ENCODE measurements around the gene TRPM3.
"Not testable (repeated sequence)": the region's sequence is repeated elsewhere in the genome, so short reads cannot be mapped to it uniquely, and the experiment has no call there.

Gene TRPM3

DNA sequence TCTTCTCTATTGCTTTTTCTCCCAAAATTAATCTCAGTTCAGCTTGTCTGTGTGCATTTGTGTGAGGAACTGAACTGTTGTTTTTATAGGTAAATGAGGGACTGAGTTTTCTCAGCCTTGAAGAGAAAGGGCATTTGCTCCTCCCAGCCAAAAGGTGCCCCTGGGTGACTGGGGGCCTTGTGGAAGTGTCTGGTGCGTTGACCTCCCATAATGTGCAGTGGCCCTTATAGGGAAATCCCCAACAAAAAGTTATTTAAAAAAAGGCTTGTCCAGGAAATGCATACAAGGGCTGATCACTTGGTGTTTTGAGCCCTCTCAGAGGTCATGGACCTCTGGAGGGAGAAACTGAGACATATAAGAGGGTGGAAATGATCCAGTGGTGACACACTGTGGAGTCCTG, 467.3 kb downstream of the TRPM3 start:
- TF ChIP-seq, protein P1, sequence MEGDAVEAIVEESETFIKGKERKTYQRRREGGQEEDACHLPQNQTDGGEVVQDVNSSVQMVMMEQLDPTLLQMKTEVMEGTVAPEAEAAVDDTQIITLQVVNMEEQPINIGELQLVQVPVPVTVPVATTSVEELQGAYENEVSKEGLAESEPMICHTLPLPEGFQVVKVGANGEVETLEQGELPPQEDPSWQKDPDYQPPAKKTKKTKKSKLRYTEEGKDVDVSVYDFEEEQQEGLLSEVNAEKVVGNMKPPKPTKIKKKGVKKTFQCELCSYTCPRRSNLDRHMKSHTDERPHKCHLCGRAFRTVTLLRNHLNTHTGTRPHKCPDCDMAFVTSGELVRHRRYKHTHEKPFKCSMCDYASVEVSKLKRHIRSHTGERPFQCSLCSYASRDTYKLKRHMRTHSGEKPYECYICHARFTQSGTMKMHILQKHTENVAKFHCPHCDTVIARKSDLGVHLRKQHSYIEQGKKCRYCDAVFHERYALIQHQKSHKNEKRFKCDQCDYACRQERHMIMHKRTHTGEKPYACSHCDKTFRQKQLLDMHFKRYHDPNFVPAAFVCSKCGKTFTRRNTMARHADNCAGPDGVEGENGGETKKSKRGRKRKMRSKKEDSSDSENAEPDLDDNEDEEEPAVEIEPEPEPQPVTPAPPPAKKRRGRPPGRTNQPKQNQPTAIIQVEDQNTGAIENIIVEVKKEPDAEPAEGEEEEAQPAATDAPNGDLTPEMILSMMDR (IDR thresholded peaks at IDR 0.05; ENCODE audit: extremely low read depth, missing control alignments) = no peak
- no peak for DNase-seq (ENCODE audit: low spot score)

DNA sequence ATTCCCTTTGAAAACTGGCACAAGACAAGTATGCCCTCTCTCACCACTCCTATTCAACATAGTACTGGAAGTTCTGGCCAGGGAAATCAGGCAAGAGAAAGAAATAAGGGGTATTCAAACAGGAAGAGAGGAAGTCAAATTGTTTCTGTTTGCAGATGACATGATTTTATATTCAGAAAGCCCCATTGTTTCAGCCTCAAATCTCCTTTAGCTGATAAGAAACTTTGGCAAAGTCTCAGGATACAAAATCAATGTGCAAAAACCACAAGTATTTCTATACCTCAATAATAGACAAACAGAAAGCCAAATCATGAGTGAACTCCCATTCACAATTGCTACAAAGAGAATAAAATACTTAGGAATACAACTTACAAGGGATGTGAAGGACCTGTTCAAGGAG, 476.8 kb downstream of the TRPM3 start:
- not testable (repeated sequence) for DNase-seq (ENCODE audit: low spot score)

GRCh38 chr9:70642341-70642740, 479.1 kb downstream of the TRPM3 start:
- TF ChIP-seq, protein P1 (IDR thresholded peaks at IDR 0.05; ENCODE audit: extremely low read depth, missing control alignments) = no peak

GRCh38 chr9:70641631-70642030, 479.8 kb downstream of the TRPM3 start:
- DNase-seq (ENCODE audit: low spot score) = no peak
- TF ChIP-seq, protein P1 (IDR thresholded peaks at IDR 0.05; ENCODE audit: extremely low read depth, missing control alignments) = no peak

More at GRCh38 chr9:70642341-70642740, 479.1 kb downstream of the TRPM3 start:
- no peak for DNase-seq (ENCODE audit: low spot score)

GRCh38 chr9:70641031-70641430, 480.4 kb downstream of the TRPM3 start:
- TF ChIP-seq, protein P1 (IDR thresholded peaks at IDR 0.05; ENCODE audit: extremely low read depth, missing control alignments) = no peak
- no peak for DNase-seq (ENCODE audit: low spot score)

DNA sequence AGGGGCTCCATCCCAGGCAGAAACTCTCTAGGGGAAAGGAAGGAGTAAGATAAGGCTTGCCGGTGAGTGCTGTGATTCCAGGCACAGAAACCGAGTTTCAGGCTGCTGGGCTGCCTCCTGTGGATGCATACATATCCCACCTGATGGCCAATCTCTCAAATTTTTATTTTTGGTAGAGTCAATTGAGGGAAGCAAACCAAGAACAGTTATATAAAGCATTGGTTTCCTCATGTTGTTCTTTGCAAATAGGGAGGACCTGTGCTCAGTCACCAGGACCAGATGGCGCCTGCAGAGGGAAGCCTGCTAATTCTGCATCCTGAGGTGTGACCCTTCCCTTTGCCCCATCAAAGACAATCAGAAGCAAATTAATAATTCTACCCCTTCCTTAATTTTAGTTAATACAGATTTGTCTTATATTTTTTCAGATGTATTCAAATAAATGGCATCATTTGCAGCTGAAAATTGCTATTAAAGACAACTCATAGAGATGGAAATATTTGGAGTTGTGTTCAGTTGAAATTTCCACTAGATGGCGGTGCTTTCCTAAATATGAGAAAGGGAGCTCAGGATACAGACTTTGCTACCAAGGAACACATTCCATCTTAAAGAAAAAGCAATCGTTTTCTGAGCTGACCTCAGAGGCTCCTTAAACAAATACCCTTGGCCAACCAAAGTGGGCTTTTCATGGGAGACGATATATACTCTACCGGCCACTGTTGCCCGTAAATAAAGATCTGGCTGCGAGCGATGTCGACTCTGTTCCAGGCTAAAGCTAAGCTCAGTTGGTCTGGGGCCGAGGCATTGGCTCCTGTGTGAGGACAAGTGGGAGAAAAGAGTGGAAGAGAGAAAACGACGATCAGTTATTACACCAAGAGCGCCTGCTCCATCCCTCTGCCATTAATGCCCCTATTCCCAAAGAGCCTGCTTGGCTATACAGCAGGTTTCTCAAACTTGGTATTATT, 481.3 kb downstream of the TRPM3 start:
- DNase-seq (ENCODE audit: low spot score) = no peak
- TF ChIP-seq, protein P1 (IDR thresholded peaks at IDR 0.05; ENCODE audit: extremely low read depth, missing control alignments) = peak; percentile 32

GRCh38 chr9:70635790-70636189, 485.6 kb downstream of the TRPM3 start:
- TF ChIP-seq, protein P1 (IDR thresholded peaks at IDR 0.05; ENCODE audit: extremely low read depth, missing control alignments) = no peak
- DNase-seq (ENCODE audit: low spot score) = no peak

- TF ChIP-seq, protein P1 (IDR thresholded peaks at IDR 0.05; ENCODE audit: extremely low read depth, missing control alignments) = no peak
- no peak for DNase-seq (ENCODE audit: low spot score)
These were observed 486.7 kb downstream of the TRPM3 start for GRCh38 chr9:70634696-70635095.

Data from GM20000 (cell line).